SJSA1 (cell line): ENCODE results near the gene ZNF740. TPM values are rescaled to one million over a fixed set of nuclear protein-coding genes. Genes with fewer than 3 reads are reported as not detected.
"Not testable (repeated sequence)": the region's sequence is repeated elsewhere in the genome, so short reads cannot be mapped to it uniquely, and the experiment has no call there.

ENCODE experiments used
- DNase-seq, 2 experiments: peaks; one replicate each; pipeline ENCODE4 v3.0.0-alpha.2; 2015 to 2020; ENCODE audit warnings: low spot score in 2 of 2, low read depth in 1 of 2
- H3K27ac ChIP-seq: fragments of 250-450 bp; sonication (Bioruptor Pico); 2 replicates; pipeline ENCODE4 v1.5.1; 2020; ENCODE audit warnings: mild to moderate bottlenecking, moderate library complexity
- H3K27me3 ChIP-seq: fragments of 250-450 bp; sonication (Bioruptor Pico); replicated peaks from 2 replicates; pipeline ENCODE4 v1.5.1; 2020; ENCODE audit warnings: mild to moderate bottlenecking, moderate library complexity
- H3K36me3 ChIP-seq: fragments of 250-450 bp; sonication (Bioruptor Pico); 2 replicates; pipeline ENCODE4 v1.5.1; 2020; ENCODE audit warnings: mild to moderate bottlenecking
- H3K4me1 ChIP-seq: fragments of 250-450 bp; sonication (Bioruptor Pico); replicated peaks from 2 replicates; pipeline ENCODE4 v1.6.1; 2021; ENCODE audit warnings: mild to moderate bottlenecking
- H3K4me3 ChIP-seq: fragments of 250-450 bp; sonication (Bioruptor Pico); 2 replicates; pipeline ENCODE4 v1.5.1; 2020; ENCODE audit warnings: mild to moderate bottlenecking
- H3K9me3 ChIP-seq: fragments of 250-450 bp; sonication (Bioruptor Pico); replicated peaks from 2 replicates; pipeline ENCODE4 v1.5.1; 2020; ENCODE audit warnings: mild to moderate bottlenecking
- total RNA-seq: library from RNA; depleted of rRNA; stranded (reverse); fragments of >200 nt; shearing (Covaris generic); gene quantifications from 2 replicates; pipeline ENCODE4 v1.2.3, GENCODE V29; 2014

The ZNF740 gene
- total RNA-seq, 1 experiment from 2014 or later = 6.8 TPM

DNA sequence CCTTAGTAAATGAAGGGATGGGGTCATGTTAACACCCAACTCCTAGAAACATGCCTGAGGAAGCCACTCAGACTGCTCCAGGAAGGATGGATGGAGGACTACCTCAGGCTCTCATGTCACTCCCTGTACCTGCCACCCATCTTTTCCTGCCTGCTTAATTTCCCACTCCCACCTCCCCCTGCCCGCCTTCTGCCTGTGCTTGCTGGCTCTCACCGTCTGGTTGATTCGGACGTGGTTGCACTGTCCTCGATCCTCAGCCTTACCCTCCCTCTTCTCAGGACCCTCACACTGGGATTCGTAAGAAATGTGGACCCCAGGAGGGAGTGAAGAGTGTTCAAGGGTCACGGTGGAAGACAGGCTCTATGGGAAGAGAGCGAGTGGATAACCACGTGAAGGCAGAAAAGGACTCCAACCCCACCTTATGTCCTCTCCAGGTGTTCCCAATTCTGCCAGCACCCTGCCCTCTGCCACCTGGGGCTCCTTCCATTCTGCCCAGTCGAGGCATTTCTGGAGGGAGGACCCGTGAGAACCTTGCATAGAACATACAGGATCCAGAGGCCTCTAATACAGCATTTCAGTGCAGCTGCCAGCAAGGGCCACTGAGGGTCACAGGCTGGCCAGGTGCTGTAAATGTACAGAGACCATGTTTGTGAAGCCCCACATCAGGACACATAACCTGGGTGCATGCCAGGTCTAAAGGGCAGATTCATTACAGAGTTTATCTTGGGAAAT, 13.6 kb downstream of the ZNF740 start:
- no peak for DNase-seq
- Histone ChIP-seq H3K27me3 (no peaks in the 10 kb centered on the region), H3K36me3 (no peaks in the 10 kb centered on the region), H3K9me3 (no peaks in the 10 kb centered on the region), H3K27ac (no peak overlapping the region), H3K4me1 (no peaks in the 10 kb centered on the region), H3K4me3 (no peak overlapping the region)

DNA sequence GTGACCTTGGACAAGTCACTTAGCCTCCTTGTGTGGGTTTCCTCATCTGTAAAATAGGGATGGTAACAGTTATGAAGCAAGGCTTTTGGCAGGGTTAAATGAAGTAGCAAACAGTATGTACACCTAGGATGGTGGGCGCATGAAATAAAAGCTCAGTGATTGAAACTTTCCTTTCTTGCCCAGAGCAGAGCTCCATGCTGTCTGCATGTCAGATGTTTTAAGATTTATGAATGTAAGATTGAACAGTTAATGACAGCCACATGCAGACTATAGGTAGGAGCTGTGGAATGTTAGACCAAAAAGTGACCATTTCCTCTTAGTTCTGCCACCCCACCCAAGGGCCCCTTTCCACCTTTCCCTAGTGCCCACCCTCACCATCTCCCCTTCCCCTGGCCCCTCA, 14.5 kb downstream of the ZNF740 start:
- no peak overlapping the region for H3K4me3 ChIP-seq
- H3K4me1 ChIP-seq = no peaks in the 10 kb centered on the region
- H3K27ac ChIP-seq = no peak overlapping the region
- no peak for DNase-seq
- no peaks in the 10 kb centered on the region for H3K9me3 ChIP-seq
- no peaks in the 10 kb centered on the region for H3K27me3 ChIP-seq
- no peaks in the 10 kb centered on the region for H3K36me3 ChIP-seq

DNA sequence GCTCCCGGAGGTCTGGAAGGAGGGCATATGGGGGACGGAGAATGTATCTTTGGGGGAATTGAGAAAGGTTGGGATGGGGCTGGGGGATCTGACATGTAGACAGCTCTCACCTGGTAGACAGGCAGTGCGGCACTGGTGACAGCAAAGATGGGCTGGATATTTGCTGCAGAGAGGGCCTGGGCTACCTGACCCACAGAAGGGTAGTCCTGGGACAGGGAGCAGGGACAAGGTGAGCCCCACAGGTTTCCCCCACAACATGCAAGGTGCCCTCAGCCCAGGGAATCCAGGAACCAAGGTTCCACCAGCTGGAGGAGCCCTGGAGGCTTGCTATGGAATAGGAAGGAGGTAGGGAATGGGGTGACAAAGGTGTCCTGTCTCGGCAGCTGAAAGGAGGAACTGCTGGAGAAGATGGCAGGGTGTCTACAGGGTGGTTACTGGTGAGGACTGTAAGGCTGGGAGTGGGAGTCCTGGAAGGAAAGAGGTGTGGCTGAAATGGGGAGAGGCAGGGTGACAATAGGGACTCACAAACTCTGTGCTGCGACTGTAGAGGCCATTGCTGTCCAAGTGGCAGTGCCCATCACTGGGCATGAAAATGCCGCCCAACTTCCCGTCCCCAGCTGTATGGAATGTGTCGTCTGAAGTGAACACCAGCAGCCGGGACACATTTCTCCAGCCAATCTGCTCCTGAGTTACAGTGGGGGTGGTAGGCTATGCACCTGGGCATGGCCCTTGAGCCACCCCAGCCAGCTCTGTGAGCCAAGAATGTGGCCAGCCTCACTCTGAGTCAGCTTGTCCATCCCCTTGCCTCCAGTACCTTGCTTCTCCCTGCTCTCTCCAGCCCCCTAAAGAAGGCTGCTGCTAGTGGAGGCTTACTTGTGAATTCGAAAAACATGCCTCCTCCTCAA, 15.2 kb downstream of the ZNF740 start:
- DNase-seq = no peak
- H3K27ac ChIP-seq = no peak overlapping the region

DNA sequence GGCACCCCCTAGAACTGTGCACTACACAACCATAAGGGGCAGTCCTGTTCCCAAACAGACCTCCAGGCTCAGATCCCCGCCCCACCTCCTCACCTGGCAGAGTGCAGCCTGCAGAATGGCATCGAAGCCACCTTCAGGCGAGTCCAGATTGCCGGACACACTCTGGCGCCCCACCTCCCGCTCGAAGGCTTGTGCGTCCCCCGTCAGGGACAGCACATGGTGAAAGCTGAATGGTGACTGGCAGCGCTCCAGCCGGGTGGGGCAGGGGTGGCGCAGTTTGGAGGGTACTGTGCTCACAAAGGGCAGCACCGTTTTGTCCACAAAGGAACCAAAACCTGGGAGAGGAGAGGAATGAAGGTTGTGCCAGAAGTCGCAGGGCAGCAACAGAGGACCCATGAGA, 16.0 kb downstream of the ZNF740 start:
- Histone ChIP-seq H3K4me3 (no peak overlapping the region), H3K27me3 (no peaks in the 10 kb centered on the region), H3K36me3 (no peaks in the 10 kb centered on the region), H3K4me1 (no peaks in the 10 kb centered on the region), H3K27ac (no peak overlapping the region), H3K9me3 (no peaks in the 10 kb centered on the region)
- DNase-seq = no peak

More for the DNA sequence above, 15.2 kb downstream of the ZNF740 start:
- H3K4me3 ChIP-seq = no peak overlapping the region
- H3K36me3 ChIP-seq = no peaks in the 10 kb centered on the region
- no peaks in the 10 kb centered on the region for H3K4me1 ChIP-seq
- H3K27me3 ChIP-seq = no peaks in the 10 kb centered on the region
- no peaks in the 10 kb centered on the region for H3K9me3 ChIP-seq

DNA sequence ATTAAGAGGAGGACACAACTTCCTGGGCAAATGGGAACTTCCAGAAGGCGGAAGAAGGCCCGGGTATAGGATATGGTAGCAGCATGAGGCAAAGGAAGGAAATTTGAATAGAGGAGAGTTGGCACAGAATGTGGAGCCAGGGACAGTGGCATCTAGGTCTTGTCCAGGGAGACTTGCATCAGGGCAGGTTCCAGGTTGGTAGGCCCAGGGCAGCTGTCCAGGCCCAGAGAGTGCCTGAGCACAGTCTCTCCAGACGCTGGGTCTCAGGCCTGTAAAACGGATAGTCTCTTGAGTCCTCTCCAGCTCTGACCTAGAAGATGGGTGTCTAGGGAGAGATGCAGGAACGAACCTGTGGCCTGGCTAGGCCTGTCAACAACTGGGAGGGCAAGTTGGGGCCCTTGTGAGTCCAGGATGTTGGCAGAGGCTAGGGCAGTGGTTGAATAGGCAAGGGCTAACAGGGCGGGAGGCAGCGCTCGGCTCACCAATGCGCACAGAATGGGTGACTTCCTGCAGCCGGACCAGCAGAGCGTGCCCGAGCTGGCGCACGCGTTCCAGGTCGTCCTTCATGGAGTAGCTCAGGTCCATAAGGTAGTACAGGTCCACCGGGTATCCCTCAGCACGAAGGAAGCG, 16.6 kb downstream of the ZNF740 start:
- Histone ChIP-seq H3K36me3 (no peaks in the 10 kb centered on the region), H3K4me3 (no peak overlapping the region), H3K9me3 (no peaks in the 10 kb centered on the region), H3K4me1 (no peaks in the 10 kb centered on the region), H3K27ac (no peak overlapping the region), H3K27me3 (no peaks in the 10 kb centered on the region)
- no peak for DNase-seq

DNA sequence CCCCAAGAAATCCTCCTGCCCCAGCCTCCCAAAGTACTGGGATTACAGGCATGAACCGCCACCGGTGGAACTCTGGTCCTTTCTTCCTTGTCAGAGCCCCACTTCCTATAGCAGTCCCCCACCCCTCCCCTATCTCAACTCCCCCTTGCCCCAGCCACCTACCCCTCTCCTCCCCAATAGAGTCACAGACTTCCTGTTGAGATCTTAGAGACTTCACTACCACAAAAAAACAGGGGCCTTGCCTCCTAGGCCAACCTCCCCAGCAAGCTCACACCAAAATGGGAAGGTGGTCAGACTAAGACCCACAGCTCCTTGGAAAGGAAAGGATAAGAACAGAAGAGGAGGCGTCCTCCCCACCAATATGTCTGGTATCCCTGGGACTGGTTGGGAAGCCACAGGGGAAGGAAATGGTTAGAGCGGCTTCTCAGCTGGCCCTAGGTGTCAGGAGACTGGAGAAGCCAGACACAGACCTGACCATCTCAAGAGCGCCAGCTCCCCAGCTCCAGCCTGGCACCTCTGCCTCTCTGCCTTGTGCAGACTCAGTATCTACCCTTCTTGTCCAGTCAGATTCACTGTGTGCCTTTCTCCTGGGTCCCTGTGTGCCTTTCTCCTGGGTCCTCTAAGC, 18.1 kb downstream of the ZNF740 start:
- Histone ChIP-seq H3K9me3 (no peaks in the 10 kb centered on the region), H3K27me3 (no peaks in the 10 kb centered on the region), H3K27ac (no peak overlapping the region), H3K4me3 (no peak overlapping the region), H3K36me3 (no peaks in the 10 kb centered on the region), H3K4me1 (no peaks in the 10 kb centered on the region)
- no peak for DNase-seq

DNA sequence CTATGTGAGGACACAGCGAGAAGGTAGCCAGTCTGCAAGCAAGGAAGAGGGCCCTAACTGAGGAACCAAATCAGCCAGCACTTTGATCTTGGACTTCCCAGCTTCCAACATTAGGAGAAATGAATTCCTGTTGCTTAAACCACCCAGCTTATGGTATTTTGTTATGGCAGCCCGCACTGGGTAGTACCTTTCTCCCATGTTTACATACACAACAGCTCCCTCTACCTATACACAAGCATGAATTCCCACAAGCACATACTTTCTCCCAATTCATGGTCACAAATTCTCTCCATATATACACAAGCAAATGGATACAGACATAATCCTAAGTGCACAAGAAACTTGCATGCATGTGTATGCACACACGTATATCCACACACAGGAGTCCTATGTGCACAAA, 19.2 kb downstream of the ZNF740 start:
- Histone ChIP-seq H3K4me3 (no peak overlapping the region), H3K4me1 (no peaks in the 10 kb centered on the region), H3K9me3 (no peaks in the 10 kb centered on the region), H3K27ac (no peak overlapping the region), H3K36me3 (no peaks in the 10 kb centered on the region), H3K27me3 (no peaks in the 10 kb centered on the region)
- no peak for DNase-seq

DNA sequence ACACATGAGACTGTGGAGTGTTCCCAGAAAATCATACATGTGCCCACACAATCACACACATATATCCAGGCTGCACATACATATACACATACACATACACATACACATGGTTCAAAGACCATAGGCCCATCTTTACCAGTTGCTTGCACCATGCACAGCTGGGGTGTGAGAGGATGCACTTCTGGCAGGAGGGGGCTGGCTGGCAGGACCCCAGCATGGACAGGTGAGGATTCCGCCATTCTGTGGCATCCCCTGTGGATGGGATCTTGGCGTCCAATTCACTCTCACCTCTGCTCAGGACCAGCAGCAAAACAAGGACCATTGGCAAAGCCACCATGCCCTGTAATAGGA, 19.6 kb downstream of the ZNF740 start:
- H3K4me1 ChIP-seq = no peaks in the 10 kb centered on the region
- H3K36me3 ChIP-seq = no peaks in the 10 kb centered on the region

DNA sequence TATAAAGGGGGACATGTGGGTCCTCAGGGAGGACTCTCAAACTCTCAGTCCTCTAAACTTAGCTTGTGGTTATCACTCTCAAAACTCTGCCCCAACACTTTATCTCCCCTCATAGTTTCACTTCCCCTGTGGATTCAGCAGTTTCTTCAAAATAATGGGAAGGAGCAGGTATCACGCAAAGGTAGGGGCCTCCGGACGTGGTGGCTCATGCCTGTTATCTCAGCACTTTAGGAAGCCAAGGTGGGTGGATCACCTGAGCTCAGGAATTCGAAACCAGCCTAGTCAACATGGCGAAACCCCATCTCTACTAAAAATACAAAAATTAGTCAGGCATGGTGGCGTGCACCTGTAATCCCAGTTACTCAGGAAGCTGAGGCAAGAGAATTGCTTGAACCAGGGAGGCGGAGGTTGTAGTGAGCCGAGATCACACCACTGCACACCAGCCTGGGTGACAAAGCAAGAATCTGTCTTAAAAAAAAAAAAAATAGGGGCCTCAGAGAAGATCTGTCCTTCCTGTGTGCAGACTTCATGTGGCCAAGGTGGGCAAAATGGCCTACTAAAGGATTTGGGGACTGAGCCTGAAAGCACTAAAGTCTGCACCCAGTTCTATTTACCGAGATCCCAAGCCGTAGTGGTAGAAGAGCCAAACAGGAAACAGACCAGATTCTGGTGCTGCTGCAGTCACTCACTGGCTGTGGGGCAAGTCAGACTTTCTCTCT, 20.1 kb downstream of the ZNF740 start:
- H3K9me3 ChIP-seq = no peaks in the 10 kb centered on the region
- no peaks in the 10 kb centered on the region for H3K27me3 ChIP-seq
- no peak for DNase-seq
- H3K4me3 ChIP-seq = no peak overlapping the region
- peaks cover under 1% of the 10 kb centered on the region for H3K4me1 ChIP-seq
- no peak overlapping the region for H3K27ac ChIP-seq
- H3K36me3 ChIP-seq = no peaks in the 10 kb centered on the region

More for the DNA sequence above, 19.6 kb downstream of the ZNF740 start:
- no peak overlapping the region for H3K27ac ChIP-seq
- no peak overlapping the region for H3K4me3 ChIP-seq
- H3K27me3 ChIP-seq = no peaks in the 10 kb centered on the region
- no peak for DNase-seq
- H3K9me3 ChIP-seq = no peaks in the 10 kb centered on the region

DNA sequence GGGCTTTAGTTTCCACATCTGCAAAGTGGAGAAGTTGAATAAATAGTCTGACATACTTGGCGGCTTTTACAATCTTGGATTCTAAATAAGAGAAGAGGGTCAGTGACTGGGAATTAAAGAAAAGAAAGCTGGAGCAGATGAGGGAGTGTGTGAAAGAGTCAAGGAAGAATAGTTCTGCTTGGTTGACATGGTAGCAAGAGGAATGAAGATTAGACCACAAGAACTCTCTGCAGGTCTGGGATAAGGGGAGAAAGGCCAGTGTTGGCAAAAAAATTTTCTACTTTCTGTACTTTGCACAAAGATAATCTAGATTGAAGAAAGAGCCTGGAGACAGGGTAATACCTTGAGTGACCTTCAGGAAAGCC, 20.6 kb downstream of the ZNF740 start:
- Histone ChIP-seq H3K27me3 (no peaks in the 10 kb centered on the region), H3K9me3 (no peaks in the 10 kb centered on the region), H3K36me3 (no peaks in the 10 kb centered on the region), H3K27ac (no peak overlapping the region), H3K4me1 (peaks cover 6% of the 10 kb centered on the region), H3K4me3 (no peak overlapping the region)
- DNase-seq = no peak

DNA sequence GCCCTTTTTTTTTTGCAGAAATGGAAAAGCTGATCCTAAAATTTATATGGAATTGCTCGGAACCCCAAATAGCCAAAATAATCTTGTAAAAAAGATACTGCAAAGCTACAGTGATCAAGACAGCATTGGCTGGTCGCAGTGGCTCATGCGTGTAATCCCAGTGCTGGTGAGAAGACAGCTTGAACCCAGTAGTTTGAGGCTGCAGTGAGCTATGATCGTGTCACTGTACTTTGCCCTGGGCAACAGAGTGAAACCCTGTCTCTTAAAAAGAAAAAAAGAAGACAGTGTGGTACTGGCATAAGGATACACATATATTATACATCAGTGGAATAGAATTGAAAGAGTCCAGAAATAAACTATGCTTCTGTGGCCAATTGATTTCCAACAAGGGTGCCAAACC, 21.1 kb downstream of the ZNF740 start:
- Histone ChIP-seq H3K27ac (no peak overlapping the region), H3K27me3 (no peaks in the 10 kb centered on the region), H3K36me3 (no peaks in the 10 kb centered on the region), H3K9me3 (no peaks in the 10 kb centered on the region), H3K4me3 (no peak overlapping the region), H3K4me1 (peaks cover 7% of the 10 kb centered on the region)
- no peak for DNase-seq

DNA sequence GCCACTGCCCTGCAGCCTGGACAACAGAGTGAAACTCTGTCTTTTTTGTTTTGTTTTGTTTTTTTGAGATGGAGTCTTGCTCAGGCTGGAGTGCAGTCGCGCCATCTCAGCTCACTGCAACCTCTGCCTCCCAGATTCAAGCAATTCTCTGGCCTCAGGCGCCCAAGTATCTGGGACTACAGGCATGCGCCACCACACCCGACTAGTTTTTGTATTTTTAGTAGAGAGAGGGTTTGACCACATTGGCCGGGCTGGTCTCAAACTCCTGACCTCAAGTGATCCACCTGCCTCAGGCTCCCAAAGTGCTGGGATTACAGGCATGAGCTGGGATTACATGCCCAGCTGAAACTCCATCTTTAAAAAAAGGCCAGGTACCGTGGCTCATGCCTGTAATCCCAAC, 21.8 kb downstream of the ZNF740 start:
- not testable (repeated sequence) for H3K9me3 ChIP-seq, H3K4me1 ChIP-seq, H3K4me3 ChIP-seq, H3K27ac ChIP-seq, H3K27me3 ChIP-seq, H3K36me3 ChIP-seq, DNase-seq

DNA sequence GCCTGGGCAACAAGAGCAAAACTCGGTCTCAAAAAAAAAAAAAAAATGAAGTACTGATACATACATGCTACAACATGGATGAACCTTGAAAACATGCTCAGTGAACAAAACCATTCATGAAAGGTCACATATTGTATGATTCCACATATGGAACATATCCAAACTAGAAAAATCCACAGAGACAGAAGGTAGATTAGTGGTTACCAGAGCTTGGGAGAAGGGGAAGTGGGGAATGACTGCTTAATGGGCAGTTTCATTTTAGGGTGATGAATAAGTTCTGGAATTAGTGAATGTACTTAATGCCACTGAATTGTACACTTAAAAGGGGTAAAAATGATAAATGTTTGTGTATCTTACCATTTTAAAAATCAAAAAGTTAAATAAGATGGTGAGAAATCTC, 23.8 kb downstream of the ZNF740 start:
- no peaks in the 10 kb centered on the region for H3K36me3 ChIP-seq
- DNase-seq = no peak
- no peak overlapping the region for H3K4me3 ChIP-seq
- peaks cover 7% of the 10 kb centered on the region for H3K4me1 ChIP-seq
- H3K27me3 ChIP-seq = no peaks in the 10 kb centered on the region
- H3K27ac ChIP-seq = no peak overlapping the region
- H3K9me3 ChIP-seq = no peaks in the 10 kb centered on the region
